Heart right ventricle (tissue), 16 donors: ENCODE results near the gene RUVBL2. TPM values are rescaled to one million over a fixed set of nuclear protein-coding genes. Genes with fewer than 3 reads are reported as not detected.
"Not testable (repeated sequence)": the region's sequence is repeated elsewhere in the genome, so short reads cannot be mapped to it uniquely, and the experiment has no call there.

Source experiments
- ATAC-seq, 8 donors: fragments of 200-7000 bp; cut with Tn5 transposase; one replicate each; pipeline ENCODE4 v1.9.1; 2020; ENCODE audit warnings: mild to moderate bottlenecking in 8 of 8, moderate library complexity in 8 of 8, moderate number of reproducible peaks in 1 of 8
- DNase-seq, 2 donors: peaks; one replicate each; pipeline ENCODE4 v3.0.0-alpha.2; 2020
- H3K27ac ChIP-seq, 10 donors: fragments of 200-600 bp; sonication (generic) in 2 of 10; one replicate each; pipeline versions ENCODE4 v1.5.0 to v1.8.0; 2020 to 2022; ENCODE audit warnings: mild to moderate bottlenecking in 3 of 10
- H3K27me3 ChIP-seq, 7 donors: fragments of 200-600 bp; one replicate each; pipeline ENCODE4 v1.8.0; 2021 to 2022; ENCODE audit warnings: mild to moderate bottlenecking in 2 of 7
- H3K36me3 ChIP-seq, 9 donors: fragments of 200-600 bp; sonication (generic) in 1 of 9; one replicate each; pipeline versions ENCODE4 v1.5.0 to v1.8.0; 2020 to 2022; ENCODE audit warnings: mild to moderate bottlenecking in 2 of 9
- H3K4me1 ChIP-seq, 9 donors: fragments of 200-600 bp; sonication (generic) in 1 of 9; one replicate each; pipeline versions ENCODE4 v1.5.0 to v1.8.0; 2020 to 2022; ENCODE audit warnings: mild to moderate bottlenecking in 4 of 9
- H3K4me3 ChIP-seq, 10 donors: fragments of 200-600 bp; sonication (generic) in 2 of 10; one replicate each; pipeline versions ENCODE4 v1.5.0 to v1.8.0; 2020 to 2022; ENCODE audit warnings: mild to moderate bottlenecking in 7 of 10, moderate library complexity in 2 of 10
- H3K9me3 ChIP-seq, 11 donors: fragments of 200-600 bp in 10 of 11; sonication (generic) in 2 of 11; one replicate each; pipeline versions ENCODE4 v1.5.0 to v1.8.0; 2013 to 2022; ENCODE audit warnings: mild to moderate bottlenecking in 2 of 11, control low read depth in 1 of 11, moderate library complexity in 1 of 11
- CTCF ChIP-seq, 9 donors: fragments of 200-600 bp; sonication (generic) in 2 of 9; IDR thresholded peaks; one replicate each; pipeline versions ENCODE4 v1.5.0 to v1.8.0; 2021 to 2022; ENCODE audit warnings: antibody characterized with exemption in 9 of 9, mild to moderate bottlenecking in 5 of 9, moderate library complexity in 1 of 9
- WGBS, 2 donors: extraction: QIAGEN DNeasy Blood & Tissue Kit; methylation state at CpG; one replicate each; pipeline ENCODE4 v1.1.7; 2013; ENCODE audit warnings: inconsistent platforms in 1 of 2; 5-methylcytosine and 5-hydroxymethylcytosine counted together
- intact Hi-C, 10 donors: fragments of 100-400 bp; cut with DNase I; formaldehyde crosslinking; loops; one replicate each; pipeline versions ENCODE4 v1.11.1 to v1.14.2; 2022
- polyA plus RNA-seq, 2 donors: library from polyadenylated mRNA; stranded (reverse); fragments of 200-250 nt; gene quantifications; one replicate each; pipeline ENCODE4 v1.2.3, GENCODE V29; 2013
- total RNA-seq, 10 donors: library from RNA; stranded (reverse); fragmentation: NEBNext Ultra II Directional in 3 of 10; extraction: Animal tissue kit (Norgen Biotek cat#: 25700) in 3 of 10; gene quantifications; one replicate each; pipeline versions ENCODE4 v1.2.1 to v1.2.4, GENCODE V29; 2021 to 2023
- donor health status: Arrhythmogenic right ventricular cardiomyopathy.
- donor health status: ischemic (EF 13 %, LVEDD 7.1; RV severe dilation, severe dysfunction).
- donor health status: healthy with polysubstance abuse.
- donor health status: DM: no; HTN: yes; CAD: no.
- donor health status: DM: no; HTN: no; CAD: no.
- donor health status: ischemic (EF 25% LVEDD 6.9; RV normal size, moderate dysfunction).
- donor health status: ischemic (EF 25% LVEDD 5.7; RV mildly dilated, moderate dysfunction).
- donor health status: healthy.
- donor health status: DM: yes; HTN: yes; CAD: no.
- donor health status: Ischemic cardiomyopathy.
- donor health status: ischemic (EF 35%, LVEDD 5.7; RV mildly dilated, moderate dysfunction).
- donor health status: nonischemic (EF 11% LVEDD 7.7; RV severe dilation, severe dysfunction).
- donor health status: DM: yes; HTN: yes; CAD: no.
- donor health status: PGD.
- donor health status: ischemic (EF 29% LVEDD 5.4; RV normal size, mild dysfunction).
- donor health status: nonischemic (EF 23%, LVEDD 6.1; RV moderate dilation, normal function).

The RUVBL2 gene
- total and polyA plus RNA-seq, 12 donors = 40.1 to 108 (median 49.8) TPM

GRCh38 chr19:49042177-49042576 is 48.5 kb downstream of the RUVBL2 start:
- 74 to 79% methylated on average over 17 of the region's 17 CpGs for WGBS, 2 donors
- ATAC-seq = no peak
- Histone ChIP-seq H3K4me1 (no peaks in the 10 kb centered on the region), H3K27me3 (no peaks in the 10 kb centered on the region), H3K9me3 (no peaks in the 10 kb centered on the region), H3K27ac (no peak overlapping the region), H3K4me3 (no peak overlapping the region), H3K36me3 (no peaks in the 10 kb centered on the region)
- no peak for DNase-seq
- TF ChIP-seq CTCF (IDR thresholded peaks at IDR 0.05) = no peak
- intact Hi-C loops = no loop called here

- H3K27me3 ChIP-seq, intact Hi-C loops, ATAC-seq, H3K27ac ChIP-seq, H3K36me3 ChIP-seq, H3K9me3 ChIP-seq, DNase-seq, H3K4me1 ChIP-seq, H3K4me3 ChIP-seq: not testable (repeated sequence)
- 79 to 95% methylated on average over 2 to 4 of the region's 4 CpGs for WGBS, 2 donors
Observed at GRCh38 chr19:49042666-49043065, 49.0 kb downstream of the RUVBL2 start.

- H3K27ac ChIP-seq, intact Hi-C loops, H3K36me3 ChIP-seq, H3K9me3 ChIP-seq, ATAC-seq, H3K27me3 ChIP-seq, DNase-seq, H3K4me1 ChIP-seq, H3K4me3 ChIP-seq: not testable (repeated sequence)
- 66 to 69% methylated on average over 14 to 15 of the region's 15 CpGs for WGBS, 2 donors
Observed at GRCh38 chr19:49043548-49043947, 49.9 kb downstream of the RUVBL2 start, which contains the start of gene CGB5. Gene CGB5, plus strand, starts transcription at chr19:49043848. Its CDS starts 362 bp downstream, at chr19:49044210.

- ATAC-seq, DNase-seq: not testable (repeated sequence)
- WGBS, 2 donors = 62 to 75% methylated on average over 10 of the region's 12 CpGs
Observed at GRCh38 chr19:49049011-49049410, 55.3 kb downstream of the RUVBL2 start, which contains the start of gene CGB8. Gene CGB8, minus strand, starts transcription at chr19:49049111. Its CDS starts 372 bp downstream, at chr19:49048739.

GRCh38 chr19:49049834-49050233 is 56.1 kb downstream of the RUVBL2 start:
- H3K36me3 ChIP-seq, H3K4me3 ChIP-seq, DNase-seq, ATAC-seq, H3K9me3 ChIP-seq, intact Hi-C loops, H3K27me3 ChIP-seq, H3K4me1 ChIP-seq, H3K27ac ChIP-seq: not testable (repeated sequence)
- WGBS, 2 donors = 73 to 84% methylated on average over 3 of the region's 4 CpGs

More at GRCh38 chr19:49049011-49049410, 55.3 kb downstream of the RUVBL2 start, which contains the start of gene CGB8:
- H3K4me1 ChIP-seq, H3K9me3 ChIP-seq, H3K27ac ChIP-seq, H3K36me3 ChIP-seq, H3K27me3 ChIP-seq, H3K4me3 ChIP-seq, intact Hi-C loops: not testable (repeated sequence)

DNA sequence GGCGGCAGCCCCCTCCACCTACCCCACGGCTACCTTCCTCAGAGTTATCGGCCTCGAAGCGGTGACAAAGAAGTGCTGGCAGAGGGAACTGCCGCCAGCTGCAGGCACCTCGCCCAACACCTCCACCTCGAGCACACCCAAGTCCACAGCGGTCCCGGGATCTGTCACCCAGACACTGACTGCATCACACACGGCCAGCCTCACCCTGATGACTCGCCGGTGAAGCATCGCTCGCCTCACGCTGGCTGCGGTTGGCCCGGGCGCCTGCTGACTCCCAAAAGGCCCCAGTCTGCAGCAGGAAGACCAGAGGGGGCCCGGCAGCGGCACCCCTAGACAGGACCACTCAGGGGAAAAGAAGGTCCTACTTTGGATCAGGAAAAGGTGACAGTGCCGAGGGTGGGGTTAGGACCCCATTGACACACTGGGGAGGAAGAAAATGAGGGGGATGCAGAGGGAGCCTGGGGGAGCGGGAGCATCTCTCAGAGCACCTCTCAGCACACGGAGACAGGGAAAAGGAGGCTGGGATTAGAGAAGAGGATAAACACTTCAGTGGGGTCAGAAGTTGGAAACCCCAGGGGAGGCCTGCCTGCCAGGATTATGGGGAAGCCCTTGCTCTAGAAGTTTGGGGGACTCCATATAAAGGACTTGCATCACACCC is 56.8 kb downstream of the RUVBL2 start:
- H3K4me3 ChIP-seq, intact Hi-C loops, H3K9me3 ChIP-seq, ATAC-seq, H3K27ac ChIP-seq, H3K27me3 ChIP-seq, H3K4me1 ChIP-seq, H3K36me3 ChIP-seq, DNase-seq: not testable (repeated sequence)
- 70 to 72% methylated on average over 24 of the region's 24 CpGs for WGBS, 2 donors
